ENCODE results near the gene MS4A4E. TPM values are rescaled to one million over a fixed set of nuclear protein-coding genes. Genes with fewer than 3 reads are reported as not detected.

The MS4A4E gene
- total RNA-seq, result not detected

DNA sequence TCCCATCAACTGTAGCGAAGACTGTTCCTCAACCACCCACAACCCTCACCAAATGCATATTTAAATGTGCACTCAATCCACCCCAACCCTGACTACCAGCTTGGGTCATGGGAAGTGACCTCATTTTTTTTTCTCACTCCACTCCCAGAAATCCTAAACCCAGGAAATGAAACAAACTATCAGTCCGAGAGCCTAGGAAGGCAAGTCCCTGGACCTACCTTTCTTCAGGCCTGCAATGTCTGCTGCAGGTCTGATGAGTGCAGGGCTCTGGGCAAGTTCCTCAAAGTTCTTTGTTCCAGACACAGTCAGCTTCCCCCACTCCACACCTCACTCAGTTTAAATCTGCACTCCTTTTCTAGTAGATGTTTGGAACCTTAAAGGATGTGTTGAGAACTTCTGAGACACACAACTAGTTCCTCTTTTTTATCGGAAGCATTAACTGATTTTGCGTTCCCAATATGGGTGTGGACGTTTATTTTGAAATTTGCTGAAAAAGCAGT is at the start of gene MS4A4E:
MS4A4E (minus strand) TSS at position 398 of the 500 bp plus-strand sequence. CDS start 13,082 bp downstream, outside the sequence.

GRCh38 chr11:60280412-60280811 is 37.5 kb upstream of the MS4A4E start, which contains the start of gene MS4A4A:
MS4A4A (plus strand) TSS chr11:60280666; CDS start chr11:60280676, 10 bp downstream.

GRCh38 chr11:60182541-60183330 is 60.2 kb downstream of the MS4A4E start, which contains the start of gene MS4A6A:
MS4A6A (minus strand) TSS chr11:60183083; CDS start chr11:60181727, 1,356 bp downstream.

Small RNAs within 50 kb of the gene (small RNA-seq; reads per million reads assigned to genes)
- gene MIR6503 (ENCODE audit: low replicate concordance), result not detected

Other genes starting within 250 kb of the MS4A4E start
- not detected for gene OOSP4B, start 226.0 kb downstream of the MS4A4E start, total RNA-seq
- gene OOSP2, start 202.7 kb downstream of the MS4A4E start, total RNA-seq, result not detected
- gene MS4A3, start 186.5 kb downstream of the MS4A4E start, total RNA-seq, result not detected
- gene MS4A2, start 154.5 kb downstream of the MS4A4E start, total RNA-seq, result not detected
- gene MS4A6A, start 60.1 kb downstream of the MS4A4E start, total RNA-seq, result 1.6 TPM
- not detected for gene MS4A4A, start 37.5 kb upstream of the MS4A4E start, total RNA-seq
- not detected for gene MS4A6E, start 84.1 kb upstream of the MS4A4E start, total RNA-seq
- 1.9 TPM for gene MS4A7, start 135.4 kb upstream of the MS4A4E start, total RNA-seq
- not detected for gene MS4A14, start 153.3 kb upstream of the MS4A4E start, total RNA-seq
- not detected for gene MS4A5, start 186.4 kb upstream of the MS4A4E start, total RNA-seq
- gene MS4A1, start 212.7 kb upstream of the MS4A4E start, total RNA-seq, result not detected
- not detected for gene MS4A12, start 249.6 kb upstream of the MS4A4E start, total RNA-seq